Measurements from ENCODE around the gene CD40. TPM values are rescaled to one million over a fixed set of nuclear protein-coding genes. Genes with fewer than 3 reads are reported as not detected.

The CD40 gene
- 57.6 and 58.3 TPM in 2 replicates for total RNA-seq

DNA sequence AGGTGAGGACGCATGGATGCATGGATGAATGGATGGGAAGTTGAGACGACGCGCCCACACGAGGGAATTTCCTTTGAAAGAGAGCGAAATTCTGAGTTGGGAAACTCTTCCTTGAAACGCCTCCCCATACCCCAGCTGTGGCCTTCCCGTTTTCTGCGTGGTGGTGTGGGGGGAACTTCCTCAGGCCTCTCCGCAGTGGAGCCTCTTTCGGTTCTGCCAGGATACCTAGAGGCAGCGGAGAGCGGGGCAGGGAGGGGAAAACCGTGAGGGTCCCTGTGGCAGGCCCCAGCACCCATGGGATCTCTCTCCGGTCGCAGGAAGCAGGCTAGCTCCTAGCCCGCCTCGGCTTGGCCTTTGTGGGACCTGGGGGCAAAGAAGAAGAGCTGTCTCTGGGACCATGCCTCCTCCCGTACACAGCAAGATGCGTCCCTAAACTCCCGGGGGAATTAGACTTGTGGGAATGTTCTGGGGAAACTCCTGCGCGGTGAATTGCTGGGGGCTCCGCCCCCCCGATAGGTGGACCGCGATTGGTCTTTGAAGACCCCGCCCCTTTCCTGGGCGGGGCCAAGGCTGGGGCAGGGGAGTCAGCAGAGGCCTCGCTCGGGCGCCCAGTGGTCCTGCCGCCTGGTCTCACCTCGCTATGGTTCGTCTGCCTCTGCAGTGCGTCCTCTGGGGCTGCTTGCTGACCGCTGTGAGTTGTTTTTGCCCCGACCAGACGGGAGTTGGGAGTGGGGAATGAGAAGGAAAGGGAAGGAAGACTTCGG is at the start of gene CD40:
CD40 (plus strand) TSS at position 611 of the 764 bp plus-strand sequence; CDS start at position 641, 30 bp downstream.
- peak within 1 kb of the TSS; percentile 65 for H3K4me3 ChIP-seq (ENCODE audit: low read depth, low read length)
- DNase-seq (ENCODE audit: low read depth): peak; percentile 79
- TF ChIP-seq, protein P1, sequence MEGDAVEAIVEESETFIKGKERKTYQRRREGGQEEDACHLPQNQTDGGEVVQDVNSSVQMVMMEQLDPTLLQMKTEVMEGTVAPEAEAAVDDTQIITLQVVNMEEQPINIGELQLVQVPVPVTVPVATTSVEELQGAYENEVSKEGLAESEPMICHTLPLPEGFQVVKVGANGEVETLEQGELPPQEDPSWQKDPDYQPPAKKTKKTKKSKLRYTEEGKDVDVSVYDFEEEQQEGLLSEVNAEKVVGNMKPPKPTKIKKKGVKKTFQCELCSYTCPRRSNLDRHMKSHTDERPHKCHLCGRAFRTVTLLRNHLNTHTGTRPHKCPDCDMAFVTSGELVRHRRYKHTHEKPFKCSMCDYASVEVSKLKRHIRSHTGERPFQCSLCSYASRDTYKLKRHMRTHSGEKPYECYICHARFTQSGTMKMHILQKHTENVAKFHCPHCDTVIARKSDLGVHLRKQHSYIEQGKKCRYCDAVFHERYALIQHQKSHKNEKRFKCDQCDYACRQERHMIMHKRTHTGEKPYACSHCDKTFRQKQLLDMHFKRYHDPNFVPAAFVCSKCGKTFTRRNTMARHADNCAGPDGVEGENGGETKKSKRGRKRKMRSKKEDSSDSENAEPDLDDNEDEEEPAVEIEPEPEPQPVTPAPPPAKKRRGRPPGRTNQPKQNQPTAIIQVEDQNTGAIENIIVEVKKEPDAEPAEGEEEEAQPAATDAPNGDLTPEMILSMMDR (IDR thresholded peaks at IDR 0.05; ENCODE audit: insufficient read depth, low read length, poor library complexity, severe bottlenecking): no peak
- H3K27me3 ChIP-seq (ENCODE audit: control insufficient read depth, insufficient read depth, low read length): peaks cover 2% of the 10 kb centered on the region
- peaks cover 2% of the 10 kb centered on the region for H3K36me3 ChIP-seq (ENCODE audit: control insufficient read depth, insufficient read depth, low read length)

DNA sequence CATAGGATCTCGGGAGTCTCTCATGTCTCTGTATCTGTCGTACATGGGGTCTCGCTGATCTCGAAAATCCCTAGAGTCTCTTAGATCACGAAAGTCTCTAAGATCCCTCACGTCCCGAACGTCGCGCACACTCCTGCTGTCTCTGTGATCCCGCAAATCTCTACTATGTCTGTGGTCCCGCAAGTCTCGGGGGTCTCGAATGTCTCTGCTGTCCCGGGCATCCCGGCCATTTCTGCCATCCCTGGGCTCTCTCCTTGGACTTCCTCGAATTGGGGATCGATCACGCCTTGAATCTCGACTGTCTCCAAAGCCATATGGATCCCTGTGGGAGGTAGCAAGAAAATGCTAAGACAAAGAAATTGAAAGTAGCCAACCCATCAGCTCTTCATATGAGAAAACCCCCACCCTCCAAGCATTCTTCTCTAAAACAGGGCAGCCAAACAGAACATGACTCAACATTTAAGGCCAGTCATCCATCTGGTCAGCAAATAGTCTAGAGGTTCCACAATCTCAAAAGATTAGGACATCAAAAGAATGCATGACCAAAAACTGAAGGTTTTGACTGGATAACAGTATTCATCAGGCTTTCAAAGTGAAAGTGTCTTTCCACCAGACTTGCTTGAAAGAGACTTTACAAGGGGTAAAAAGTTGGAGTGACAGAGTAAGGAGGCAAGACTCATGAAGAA is 47.8 kb upstream of the CD40 start:
- H3K36me3 ChIP-seq (ENCODE audit: control insufficient read depth, insufficient read depth, low read length): peaks cover 1% of the 10 kb centered on the region
- no peak overlapping the region for H3K4me3 ChIP-seq (ENCODE audit: low read depth, low read length)
- TF ChIP-seq, protein P1 (IDR thresholded peaks at IDR 0.05; ENCODE audit: insufficient read depth, low read length, poor library complexity, severe bottlenecking): no peak
- no peaks in the 10 kb centered on the region for H3K27me3 ChIP-seq (ENCODE audit: control insufficient read depth, insufficient read depth, low read length)
- DNase-seq (ENCODE audit: low read depth): peak; percentile 47

DNA sequence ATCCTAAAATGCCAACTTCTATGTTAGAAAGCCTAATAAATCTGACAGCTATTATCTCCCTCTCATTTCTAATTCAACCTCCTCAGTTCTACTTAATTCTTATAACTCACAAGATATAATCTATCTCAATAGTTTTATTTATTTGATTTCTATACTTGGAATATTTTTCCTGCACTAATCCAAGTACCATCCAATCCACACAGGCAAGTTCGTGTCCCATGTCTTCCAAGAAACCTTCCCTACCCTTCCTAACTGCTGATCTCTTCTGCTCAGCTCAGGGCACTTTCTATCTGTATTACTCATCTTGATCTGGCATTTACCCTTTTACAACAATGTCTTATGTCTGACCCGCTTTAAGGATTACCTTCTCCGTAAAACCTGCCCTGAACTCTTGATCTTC is 46.5 kb upstream of the CD40 start:
- TF ChIP-seq, protein P1 (IDR thresholded peaks at IDR 0.05; ENCODE audit: insufficient read depth, low read length, poor library complexity, severe bottlenecking): no peak
- Histone ChIP-seq H3K27me3 (ENCODE audit: control insufficient read depth, insufficient read depth, low read length) (no peaks in the 10 kb centered on the region), H3K36me3 (ENCODE audit: control insufficient read depth, insufficient read depth, low read length) (no peaks in the 10 kb centered on the region), H3K4me3 (ENCODE audit: low read depth, low read length) (no peak overlapping the region)
- DNase-seq (ENCODE audit: low read depth): no peak

DNA sequence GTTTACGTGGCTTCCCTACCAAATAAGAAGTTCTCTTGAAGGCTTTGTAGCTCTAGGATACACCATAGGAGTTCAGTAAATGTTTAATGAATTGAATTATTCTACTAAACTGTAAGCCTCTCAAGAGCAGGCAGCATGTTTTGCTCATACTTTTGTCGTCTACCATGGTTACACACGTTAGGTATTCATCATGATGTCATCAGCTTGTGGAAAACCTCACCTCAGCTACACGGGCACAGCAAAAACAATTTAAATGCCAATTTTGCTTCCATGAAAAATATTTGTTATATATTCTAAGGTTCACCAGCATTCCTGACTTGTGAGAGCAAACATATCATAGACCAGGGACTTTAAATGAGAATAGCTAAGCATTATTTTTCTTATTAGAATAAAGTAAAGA is 45.1 kb upstream of the CD40 start:
- Histone ChIP-seq H3K4me3 (ENCODE audit: low read depth, low read length) (no peak overlapping the region), H3K36me3 (ENCODE audit: control insufficient read depth, insufficient read depth, low read length) (no peaks in the 10 kb centered on the region), H3K27me3 (ENCODE audit: control insufficient read depth, insufficient read depth, low read length) (no peaks in the 10 kb centered on the region)
- no peak for DNase-seq (ENCODE audit: low read depth)
- TF ChIP-seq, protein P1 (IDR thresholded peaks at IDR 0.05; ENCODE audit: insufficient read depth, low read length, poor library complexity, severe bottlenecking): no peak

DNA sequence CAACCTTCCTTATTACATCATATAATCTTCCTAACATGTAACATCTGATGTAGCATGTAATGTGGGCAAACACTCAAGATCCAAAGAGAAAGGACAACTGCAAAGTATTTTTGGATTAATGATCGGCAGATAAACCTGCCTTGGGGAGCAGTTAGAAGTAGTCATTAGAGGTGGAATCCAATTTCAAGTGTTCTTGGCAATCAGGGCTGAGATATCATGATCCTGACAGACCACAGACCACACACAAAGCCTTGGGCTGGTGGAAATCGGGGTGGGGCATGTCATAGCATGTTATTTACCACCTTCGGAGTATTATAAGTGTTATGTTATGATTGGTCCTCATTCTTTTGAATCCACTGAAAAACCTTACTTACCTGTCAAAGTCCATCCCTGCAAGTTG is 44.7 kb upstream of the CD40 start:
- H3K36me3 ChIP-seq (ENCODE audit: control insufficient read depth, insufficient read depth, low read length): no peaks in the 10 kb centered on the region
- DNase-seq (ENCODE audit: low read depth): no peak
- no peak overlapping the region for H3K4me3 ChIP-seq (ENCODE audit: low read depth, low read length)
- TF ChIP-seq, protein P1 (IDR thresholded peaks at IDR 0.05; ENCODE audit: insufficient read depth, low read length, poor library complexity, severe bottlenecking): no peak
- no peaks in the 10 kb centered on the region for H3K27me3 ChIP-seq (ENCODE audit: control insufficient read depth, insufficient read depth, low read length)
